Measurements from ENCODE around the gene CCDC170.
"Not testable (repeated sequence)": the region's sequence is repeated elsewhere in the genome, so short reads cannot be mapped to it uniquely, and the experiment has no call there.

Gene CCDC170

DNA sequence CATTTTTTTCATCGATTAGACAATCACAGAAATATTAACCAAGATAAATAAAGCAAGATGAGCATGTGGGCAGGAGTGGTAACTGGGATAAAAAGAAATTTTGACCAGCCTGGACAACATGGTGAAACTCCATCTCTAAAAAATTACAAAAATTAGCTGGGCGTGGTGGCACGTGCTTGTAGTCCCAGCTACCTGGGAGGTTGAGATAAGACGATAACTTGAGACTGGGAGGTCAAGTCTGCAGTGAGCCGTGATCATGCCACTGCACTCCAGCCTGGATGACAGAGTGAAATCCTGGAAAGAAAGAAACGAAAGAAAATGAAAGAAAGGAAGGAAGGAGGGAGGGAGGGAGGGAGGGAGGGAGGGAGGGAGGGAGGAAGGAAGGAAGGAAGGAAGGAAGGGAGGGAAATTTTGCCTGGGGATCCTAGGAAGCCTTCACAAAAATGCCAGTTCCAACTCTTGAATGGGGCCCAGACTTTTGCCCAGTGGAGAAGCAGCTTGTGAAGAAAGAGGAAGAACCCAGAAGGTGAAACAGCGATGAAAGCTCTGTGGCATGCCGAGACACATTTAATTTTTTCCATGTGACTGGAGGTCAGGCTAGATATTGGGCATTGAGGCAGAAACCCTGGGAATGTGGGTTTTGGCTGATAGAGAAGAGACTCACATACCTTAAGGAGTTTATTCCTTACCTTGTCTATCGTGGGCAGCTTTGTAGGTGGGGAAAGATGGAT is 20.3 kb downstream of the CCDC170 start:
- DNase-seq (no peak), ATAC-seq (ENCODE audit: insufficient read depth, low read depth) (no peak)
- H3K36me3 ChIP-seq (ENCODE audit: insufficient read depth, low read length), result no peaks in the 10 kb centered on the region
- H3K79me2 ChIP-seq (ENCODE audit: insufficient read depth, low read length), result no peaks in the 10 kb centered on the region
- no peak overlapping the region for H3K4me3 ChIP-seq (ENCODE audit: low read depth in 1 of 2, low read length in 2 of 2)
- H3K9ac ChIP-seq (ENCODE audit: low read depth, low read length), result no peak overlapping the region
- H3K27me3 ChIP-seq (ENCODE audit: insufficient read depth, low read length, poor library complexity), result no peaks in the 10 kb centered on the region
- H3K27ac ChIP-seq (ENCODE audit: low read length), result no peak overlapping the region
- TF ChIP-seq, protein P1, sequence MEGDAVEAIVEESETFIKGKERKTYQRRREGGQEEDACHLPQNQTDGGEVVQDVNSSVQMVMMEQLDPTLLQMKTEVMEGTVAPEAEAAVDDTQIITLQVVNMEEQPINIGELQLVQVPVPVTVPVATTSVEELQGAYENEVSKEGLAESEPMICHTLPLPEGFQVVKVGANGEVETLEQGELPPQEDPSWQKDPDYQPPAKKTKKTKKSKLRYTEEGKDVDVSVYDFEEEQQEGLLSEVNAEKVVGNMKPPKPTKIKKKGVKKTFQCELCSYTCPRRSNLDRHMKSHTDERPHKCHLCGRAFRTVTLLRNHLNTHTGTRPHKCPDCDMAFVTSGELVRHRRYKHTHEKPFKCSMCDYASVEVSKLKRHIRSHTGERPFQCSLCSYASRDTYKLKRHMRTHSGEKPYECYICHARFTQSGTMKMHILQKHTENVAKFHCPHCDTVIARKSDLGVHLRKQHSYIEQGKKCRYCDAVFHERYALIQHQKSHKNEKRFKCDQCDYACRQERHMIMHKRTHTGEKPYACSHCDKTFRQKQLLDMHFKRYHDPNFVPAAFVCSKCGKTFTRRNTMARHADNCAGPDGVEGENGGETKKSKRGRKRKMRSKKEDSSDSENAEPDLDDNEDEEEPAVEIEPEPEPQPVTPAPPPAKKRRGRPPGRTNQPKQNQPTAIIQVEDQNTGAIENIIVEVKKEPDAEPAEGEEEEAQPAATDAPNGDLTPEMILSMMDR (IDR thresholded peaks at IDR 0.05; ENCODE audit: borderline replicate concordance, extremely low read depth, low read length, poor library complexity, severe bottlenecking), result no peak
- TF ChIP-seq EZH2 (IDR thresholded peaks at IDR 0.05; ENCODE audit: borderline replicate concordance, low read depth, low read length, severe bottlenecking), result no peak
- H4K20me1 ChIP-seq (ENCODE audit: insufficient read depth, low read length), result no peaks in the 10 kb centered on the region
- no peaks in the 10 kb centered on the region for H3K9me3 ChIP-seq (ENCODE audit: insufficient read depth, low read length, severe bottlenecking)
- H2AFZ ChIP-seq (ENCODE audit: low read depth, low read length), result no peak overlapping the region
- no peak overlapping the region for H3K4me2 ChIP-seq (ENCODE audit: insufficient read depth, low read length)
- no peaks in the 10 kb centered on the region for H3K4me1 ChIP-seq (ENCODE audit: insufficient read depth, low read length)

DNA sequence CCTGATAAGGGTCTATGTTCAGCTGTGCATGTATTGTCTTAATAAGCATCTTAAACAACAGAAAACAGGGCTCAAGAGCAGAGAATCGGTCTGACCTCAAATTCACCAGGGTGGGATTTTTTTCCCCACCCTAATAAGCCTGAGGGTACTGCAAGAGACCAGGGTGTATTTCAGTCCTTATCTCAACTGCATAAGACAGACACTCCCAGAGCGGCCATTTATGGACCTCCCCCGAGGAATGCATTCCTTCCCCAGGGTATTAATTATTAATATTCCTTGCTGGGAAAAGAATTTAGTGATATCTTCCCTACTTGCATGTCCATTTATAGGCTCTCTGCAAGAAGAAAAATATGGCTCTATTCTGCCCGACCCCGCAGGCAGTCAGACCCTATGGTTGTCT is 25.2 kb downstream of the CCDC170 start:
- not testable (repeated sequence) for H3K79me2 ChIP-seq (ENCODE audit: insufficient read depth, low read length)

DNA sequence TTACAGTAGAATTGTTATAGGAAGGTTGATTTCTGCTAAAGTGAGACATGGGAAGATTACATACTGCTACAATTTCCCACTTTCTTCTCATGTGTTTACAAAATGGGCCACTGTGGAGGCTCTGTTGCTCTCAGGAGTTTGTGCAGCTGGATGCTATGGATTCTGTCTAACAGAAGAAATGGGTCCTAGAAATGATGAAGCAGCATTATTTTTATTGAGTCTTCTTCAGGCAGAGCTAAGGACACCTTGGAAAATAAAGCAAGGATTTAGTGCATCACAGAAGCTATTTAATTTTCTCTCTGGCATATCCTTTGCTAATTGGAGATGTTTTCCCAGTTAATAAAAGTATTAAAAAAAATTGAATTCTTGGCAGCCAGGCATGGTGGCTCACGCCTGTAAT is 29.2 kb downstream of the CCDC170 start:
- Histone ChIP-seq H3K27me3 (ENCODE audit: insufficient read depth, low read length, poor library complexity) (no peaks in the 10 kb centered on the region), H3K27ac (ENCODE audit: low read length) (no peak overlapping the region), H3K79me2 (ENCODE audit: insufficient read depth, low read length) (no peaks in the 10 kb centered on the region), H3K4me2 (ENCODE audit: insufficient read depth, low read length) (no peak overlapping the region), H3K36me3 (ENCODE audit: insufficient read depth, low read length) (no peaks in the 10 kb centered on the region), H4K20me1 (ENCODE audit: insufficient read depth, low read length) (no peaks in the 10 kb centered on the region), H3K9ac (ENCODE audit: low read depth, low read length) (no peak overlapping the region), H3K4me1 (ENCODE audit: insufficient read depth, low read length) (no peaks in the 10 kb centered on the region), H2AFZ (ENCODE audit: low read depth, low read length) (no peak overlapping the region), H3K9me3 (ENCODE audit: insufficient read depth, low read length, severe bottlenecking) (peaks cover 5% of the 10 kb centered on the region), H3K4me3 (ENCODE audit: low read depth in 1 of 2, low read length in 2 of 2) (no peak overlapping the region)
- DNase-seq, result no peak
- TF ChIP-seq, protein P1 (IDR thresholded peaks at IDR 0.05; ENCODE audit: borderline replicate concordance, extremely low read depth, low read length, poor library complexity, severe bottlenecking), result no peak
- TF ChIP-seq EZH2 (IDR thresholded peaks at IDR 0.05; ENCODE audit: borderline replicate concordance, low read depth, low read length, severe bottlenecking), result no peak
- no peak for ATAC-seq (ENCODE audit: insufficient read depth, low read depth)

More for the DNA sequence above, 25.2 kb downstream of the CCDC170 start:
- not testable (repeated sequence) for H3K4me1 ChIP-seq (ENCODE audit: insufficient read depth, low read length); H3K9ac ChIP-seq (ENCODE audit: low read depth, low read length); H3K27ac ChIP-seq (ENCODE audit: low read length); H2AFZ ChIP-seq (ENCODE audit: low read depth, low read length); H4K20me1 ChIP-seq (ENCODE audit: insufficient read depth, low read length); H3K36me3 ChIP-seq (ENCODE audit: insufficient read depth, low read length); H3K27me3 ChIP-seq (ENCODE audit: insufficient read depth, low read length, poor library complexity); H3K4me2 ChIP-seq (ENCODE audit: insufficient read depth, low read length); ATAC-seq (ENCODE audit: insufficient read depth, low read depth); H3K9me3 ChIP-seq (ENCODE audit: insufficient read depth, low read length, severe bottlenecking); H3K4me3 ChIP-seq (ENCODE audit: low read depth in 1 of 2, low read length in 2 of 2)
- DNase-seq, result peak; percentile 11

DNA sequence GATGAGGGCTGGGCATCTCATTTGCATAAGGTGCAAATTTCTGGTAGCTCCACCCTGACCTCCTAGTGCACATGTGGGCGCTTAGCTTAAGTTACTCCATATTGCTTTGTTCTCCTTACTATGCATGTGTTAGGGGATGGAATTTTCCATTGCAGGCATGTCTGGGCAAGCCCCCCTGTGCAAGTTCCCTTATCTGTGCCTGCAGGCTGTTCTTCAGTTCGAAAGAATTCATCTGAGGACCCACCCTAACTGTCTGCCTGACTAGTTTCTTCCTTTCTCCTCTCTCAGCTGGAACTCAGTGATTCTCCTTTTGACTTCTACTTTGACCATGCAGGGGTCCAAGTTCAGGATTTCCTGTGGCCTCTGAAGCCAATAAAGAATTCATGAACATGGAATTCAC is 30.2 kb downstream of the CCDC170 start:
- H3K9ac ChIP-seq (ENCODE audit: low read depth, low read length), result no peak overlapping the region
- no peaks in the 10 kb centered on the region for H4K20me1 ChIP-seq (ENCODE audit: insufficient read depth, low read length)
- H2AFZ ChIP-seq (ENCODE audit: low read depth, low read length), result no peak overlapping the region
- H3K9me3 ChIP-seq (ENCODE audit: insufficient read depth, low read length, severe bottlenecking), result peaks cover 5% of the 10 kb centered on the region
- H3K4me3 ChIP-seq (ENCODE audit: low read depth in 1 of 2, low read length in 2 of 2), result no peak overlapping the region
- no peak for ATAC-seq (ENCODE audit: insufficient read depth, low read depth)
- TF ChIP-seq, protein P1 (IDR thresholded peaks at IDR 0.05; ENCODE audit: borderline replicate concordance, extremely low read depth, low read length, poor library complexity, severe bottlenecking), result no peak
- no peak for TF ChIP-seq EZH2 (IDR thresholded peaks at IDR 0.05; ENCODE audit: borderline replicate concordance, low read depth, low read length, severe bottlenecking)
- no peaks in the 10 kb centered on the region for H3K79me2 ChIP-seq (ENCODE audit: insufficient read depth, low read length)
- H3K4me1 ChIP-seq (ENCODE audit: insufficient read depth, low read length), result no peaks in the 10 kb centered on the region
- H3K36me3 ChIP-seq (ENCODE audit: insufficient read depth, low read length), result no peaks in the 10 kb centered on the region
- no peak for DNase-seq
- no peak overlapping the region for H3K4me2 ChIP-seq (ENCODE audit: insufficient read depth, low read length)
- H3K27ac ChIP-seq (ENCODE audit: low read length), result no peak overlapping the region
- H3K27me3 ChIP-seq (ENCODE audit: insufficient read depth, low read length, poor library complexity), result no peaks in the 10 kb centered on the region
